ENCODE data around the gene LCN12.

The LCN12 gene, protein sequence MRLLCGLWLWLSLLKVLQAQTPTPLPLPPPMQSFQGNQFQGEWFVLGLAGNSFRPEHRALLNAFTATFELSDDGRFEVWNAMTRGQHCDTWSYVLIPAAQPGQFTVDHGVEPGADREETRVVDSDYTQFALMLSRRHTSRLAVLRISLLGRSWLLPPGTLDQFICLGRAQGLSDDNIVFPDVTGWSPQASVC

GRCh38 chr9:136951541-136952320 lies at the start of gene LCN12:
LCN12 (plus strand) TSS chr9:136952273; CDS start chr9:136952328, 55 bp downstream.
- no peak for DNase-seq (ENCODE audit: low read depth)

DNA sequence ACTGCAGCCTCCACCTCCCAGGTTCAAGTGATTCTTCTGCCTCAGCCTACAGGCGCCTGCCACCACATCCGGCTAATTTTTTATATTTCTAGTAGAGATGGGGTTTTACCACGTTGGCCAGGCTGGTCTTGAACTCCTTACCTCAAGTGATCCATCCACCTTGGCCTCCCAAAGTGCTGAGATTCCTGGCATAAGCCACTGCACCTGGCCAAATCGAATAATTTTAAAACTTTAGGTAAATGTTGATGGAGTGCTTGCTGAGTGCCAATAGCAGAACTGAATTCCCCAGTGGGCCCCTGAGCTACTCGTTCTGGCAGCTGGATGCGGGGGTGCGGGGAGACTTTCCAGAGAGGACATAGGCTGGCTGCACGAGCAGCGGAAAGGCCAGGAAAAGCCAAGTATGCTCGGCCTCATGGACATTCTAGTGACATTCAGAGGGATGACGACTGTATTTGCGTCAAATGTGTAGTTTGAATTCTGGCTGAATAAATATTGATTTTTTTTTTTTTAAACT lies 49.0 kb upstream of the LCN12 start:
- no peak for DNase-seq (ENCODE audit: low read depth)

- DNase-seq (ENCODE audit: low read depth) = no peak
Measured at GRCh38 chr9:136906266-136906665, 45.8 kb upstream of the LCN12 start.

DNA sequence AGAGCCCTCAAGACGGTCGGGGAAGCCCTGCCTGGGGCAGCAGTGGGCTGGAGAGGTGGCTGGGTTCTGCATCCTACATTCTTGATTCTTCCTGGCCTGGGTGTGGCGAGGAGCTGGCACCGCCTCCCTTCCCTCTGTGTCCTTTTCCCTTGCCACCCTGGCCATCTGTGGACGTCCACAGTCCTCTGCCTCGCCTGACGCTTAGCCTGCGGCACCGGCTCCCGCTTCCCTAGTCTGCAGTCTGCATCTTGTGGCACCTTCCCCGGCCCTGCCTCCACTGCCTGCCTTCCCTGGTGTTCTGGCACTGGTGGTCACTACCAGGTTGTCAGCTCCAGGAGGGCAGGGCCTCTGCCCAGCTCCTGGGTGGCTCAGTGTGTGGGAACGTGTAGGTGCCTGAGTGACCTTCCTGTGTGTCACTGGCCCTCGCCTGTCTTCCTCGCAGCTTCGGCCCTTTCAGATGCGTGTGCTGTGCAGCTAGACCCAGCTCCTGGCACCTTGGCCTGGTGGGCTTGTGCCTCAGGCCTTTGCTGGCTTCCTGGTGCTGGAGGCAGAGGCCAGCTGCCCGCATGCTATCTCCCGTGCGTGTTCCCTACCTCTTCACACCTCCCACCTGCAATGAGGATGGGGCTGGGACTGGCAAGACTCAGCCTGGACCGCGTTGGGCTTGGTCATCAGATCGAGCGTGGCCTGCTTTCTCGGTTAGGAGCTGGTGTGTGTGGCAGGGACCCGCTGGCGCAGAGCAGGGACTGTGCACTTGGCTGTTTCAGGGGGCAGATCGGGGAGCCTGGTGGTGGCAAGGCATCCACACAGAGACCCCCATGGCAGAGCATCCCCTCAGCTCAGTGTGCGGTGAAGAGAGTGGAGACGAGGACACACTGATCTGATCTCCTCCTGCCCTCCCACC lies 44.8 kb upstream of the LCN12 start:
- DNase-seq (ENCODE audit: low read depth) = no peak

GRCh38 chr9:136910197-136910900 lies 41.7 kb upstream of the LCN12 start:
- DNase-seq (ENCODE audit: low read depth) = no peak

GRCh38 chr9:136910901-136911245 lies 41.2 kb upstream of the LCN12 start:
- DNase-seq (ENCODE audit: low read depth) = no peak

- DNase-seq (ENCODE audit: low read depth) = no peak
Measured at GRCh38 chr9:136913701-136914438, 38.2 kb upstream of the LCN12 start.

DNA sequence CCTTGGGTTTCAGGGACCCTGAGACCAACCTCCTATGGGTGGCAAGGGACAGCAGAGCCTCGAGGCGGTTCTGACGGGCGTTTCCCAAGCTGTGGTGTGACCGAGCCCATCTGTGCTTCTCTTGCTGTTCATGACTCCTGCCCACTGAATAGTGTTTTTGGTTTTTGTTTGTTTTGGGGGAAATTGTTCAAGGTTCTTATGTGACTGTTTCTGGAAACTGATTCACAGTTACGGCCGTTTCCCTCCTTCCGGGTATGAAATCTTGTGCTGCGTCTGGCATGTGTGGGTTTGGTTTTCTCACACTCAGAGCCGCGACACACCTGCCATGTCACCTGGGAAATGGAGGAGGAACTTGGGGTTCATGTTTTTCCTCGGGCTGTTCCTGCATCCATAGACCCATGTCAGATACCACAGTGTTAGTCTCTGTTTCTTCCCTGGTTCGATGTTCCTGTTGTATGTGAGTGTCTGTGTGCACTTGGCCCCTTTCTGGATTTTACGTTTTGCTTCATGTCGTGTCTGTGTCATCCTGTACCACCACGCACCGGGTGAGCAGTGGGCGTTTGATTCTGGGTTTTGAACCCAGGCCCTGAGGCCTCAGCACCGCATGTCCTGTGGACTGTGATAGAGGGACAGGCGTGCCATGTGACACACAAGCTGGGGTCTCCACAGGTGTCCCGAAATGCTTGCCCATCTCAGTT lies 36.3 kb upstream of the LCN12 start:
- DNase-seq (ENCODE audit: low read depth) = no peak

- no peak for DNase-seq (ENCODE audit: low read depth)
Measured at GRCh38 chr9:136916330-136917184, 35.5 kb upstream of the LCN12 start.

- no peak for DNase-seq (ENCODE audit: low read depth)
Measured at GRCh38 chr9:136917902-136918301, 34.2 kb upstream of the LCN12 start.

GRCh38 chr9:136920069-136920468 lies 32.0 kb upstream of the LCN12 start:
- DNase-seq (ENCODE audit: low read depth) = no peak

- DNase-seq (ENCODE audit: low read depth) = no peak
Measured at GRCh38 chr9:136920734-136921231, 31.3 kb upstream of the LCN12 start.

DNA sequence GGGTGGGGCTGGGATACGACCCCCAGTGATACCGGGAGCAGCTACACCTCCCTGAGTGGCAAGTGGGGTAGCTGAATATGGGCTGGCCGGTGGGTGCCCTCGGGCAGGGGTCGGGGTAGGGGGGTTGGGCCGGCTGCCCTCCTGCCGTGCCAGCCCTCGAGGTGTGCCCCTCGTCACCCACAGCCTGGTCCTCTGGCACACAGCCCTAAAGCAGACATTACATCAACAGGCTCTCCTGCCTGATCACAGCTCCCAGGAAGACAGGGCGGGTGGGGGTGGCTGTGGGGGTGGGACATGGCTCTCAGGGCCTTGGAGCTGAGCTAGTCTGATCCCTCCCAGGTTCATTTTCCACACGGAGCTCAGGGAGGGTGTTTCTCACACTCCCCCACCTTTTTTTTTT lies 30.8 kb upstream of the LCN12 start:
- no peak for DNase-seq (ENCODE audit: low read depth)

- no peak for DNase-seq (ENCODE audit: low read depth)
Measured at GRCh38 chr9:136921718-136922117, 30.4 kb upstream of the LCN12 start.

DNA sequence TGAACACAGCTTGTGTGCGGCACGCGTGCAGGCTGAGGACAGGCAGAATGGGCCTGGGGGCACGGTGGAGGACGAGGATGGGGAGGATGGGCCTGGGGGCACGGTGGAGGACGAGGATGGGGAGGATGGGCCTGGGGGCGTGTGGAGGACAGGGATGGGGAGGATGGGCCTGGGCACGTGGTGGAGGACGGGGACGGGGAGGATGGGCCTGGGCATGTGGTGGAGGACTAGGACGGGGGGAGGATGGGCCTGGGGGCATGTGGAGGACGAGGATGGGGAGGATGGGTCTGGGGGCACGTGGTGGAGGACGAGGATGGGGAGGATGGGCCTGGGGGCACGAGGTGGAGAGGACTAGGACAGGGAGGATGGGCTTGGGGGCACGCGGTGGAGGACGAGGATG lies 29.5 kb upstream of the LCN12 start:
- no peak for DNase-seq (ENCODE audit: low read depth)

GRCh38 chr9:136923881-136924280 lies 28.2 kb upstream of the LCN12 start:
- no peak for DNase-seq (ENCODE audit: low read depth)

- no peak for DNase-seq (ENCODE audit: low read depth)
Measured at GRCh38 chr9:136925414-136926153, 26.5 kb upstream of the LCN12 start.

- no peak for DNase-seq (ENCODE audit: low read depth)
Measured at GRCh38 chr9:136926154-136926704, 25.8 kb upstream of the LCN12 start.
